Right lobe of liver (tissue), 6 donors: ENCODE measurements around the gene SLC4A9. TPM values are rescaled to one million over a fixed set of nuclear protein-coding genes. Genes with fewer than 3 reads are reported as not detected.
A peak's percentile ranks its signal among the peaks of the same experiment; 100 is the strongest.
"Not testable (repeated sequence)": the region's sequence is repeated elsewhere in the genome, so short reads cannot be mapped to it uniquely, and the experiment has no call there.

ENCODE experiments used
- ATAC-seq, 4 donors: fragments of 200-7000 bp; cut with Tn5 transposase; one replicate each; pipeline ENCODE4 v1.9.1; 2020; ENCODE audit warnings: mild to moderate bottlenecking in 4 of 4, moderate library complexity in 4 of 4
- DNase-seq, 3 donors: peaks; one replicate each; pipeline ENCODE4 v3.0.0-alpha.2; 2020
- H3K27ac ChIP-seq, 3 donors: fragments of 200-600 bp; one replicate each; pipeline ENCODE4 v1.8.0; 2022
- H3K27me3 ChIP-seq, 2 donors: fragments of 200-600 bp; one replicate each; pipeline ENCODE4 v1.8.0; 2022
- H3K36me3 ChIP-seq, 4 donors: fragments of 200-600 bp; sonication (generic) in 1 of 4; one replicate each; pipeline versions ENCODE4 v1.5.1 to v1.8.0; 2017 to 2022; ENCODE audit warnings: control low read depth in 1 of 4
- H3K4me1 ChIP-seq, 4 donors: fragments of 200-600 bp; sonication (generic) in 1 of 4; one replicate each; pipeline versions ENCODE4 v1.5.1 to v1.8.0; 2017 to 2022; ENCODE audit warnings: control low read depth in 1 of 4
- H3K4me3 ChIP-seq, 3 donors: fragments of 200-600 bp; one replicate each; pipeline ENCODE4 v1.8.0; 2022
- H3K9me3 ChIP-seq, 4 donors: fragments of 200-600 bp; sonication (generic) in 1 of 4; one replicate each; pipeline versions ENCODE4 v1.5.1 to v1.8.0; 2017 to 2022; ENCODE audit warnings: control low read depth in 1 of 4
- POLR2A ChIP-seq: fragments of 450-650 bp; IDR thresholded peaks from one replicate; pipeline ENCODE4 v1.6.1; 2017; ENCODE audit warnings: antibody characterized with exemption, mild to moderate bottlenecking
- WGBS: methylation state at CpG from one replicate; pipeline ENCODE4 v1.1.6; 2018; ENCODE audit warnings: low coverage, low lambda C conversion rate; ENCODE audit not compliant: insufficient coverage; ENCODE audit errors: missing lambda C conversion rate; 5-methylcytosine and 5-hydroxymethylcytosine counted together
- intact Hi-C, 2 donors: fragments of 100-400 bp; cut with DNase I; formaldehyde crosslinking; loops; one replicate each; pipeline versions ENCODE4 v1.11.2 to v1.14.1; 2022
- total RNA-seq, 6 experiments: library from RNA; depleted of rRNA in 2 of 6; stranded (reverse); fragments of >200 nt in 2 of 6; fragmentation: NEBNext Ultra II Directional in 3 of 6; extraction: Animal tissue kit (Norgen Biotek cat#: 25700) in 3 of 6; gene quantifications; one replicate each; pipeline versions ENCODE4 v1.1.0 to v1.2.4, GENCODE V29; 2016 to 2023
- TF ChIP-seq, protein P1 (sequence below), 4 donors: fragments of 200-600 bp in 3 of 4; fragments of 450-650 bp in 1 of 4; IDR thresholded peaks; one replicate each; pipeline versions ENCODE4 v1.5.1 to v1.8.0; 2016 to 2022; ENCODE audit warnings: antibody characterized with exemption in 4 of 4, mild to moderate bottlenecking in 2 of 4
- donor health status: DM: no; HTN: yes; CAD: no.
- donor health status: DM: no; HTN: no; CAD: no.
- donor health status: DM: no; HTN: no; CAD: no.
- donor health status: DM: no; HTN: yes; CAD: no.
- donor health status: DM: no; HTN: yes; CAD: no.

The SLC4A9 gene
- total RNA-seq, 6 experiments from 2014 or later, result not detected

DNA sequence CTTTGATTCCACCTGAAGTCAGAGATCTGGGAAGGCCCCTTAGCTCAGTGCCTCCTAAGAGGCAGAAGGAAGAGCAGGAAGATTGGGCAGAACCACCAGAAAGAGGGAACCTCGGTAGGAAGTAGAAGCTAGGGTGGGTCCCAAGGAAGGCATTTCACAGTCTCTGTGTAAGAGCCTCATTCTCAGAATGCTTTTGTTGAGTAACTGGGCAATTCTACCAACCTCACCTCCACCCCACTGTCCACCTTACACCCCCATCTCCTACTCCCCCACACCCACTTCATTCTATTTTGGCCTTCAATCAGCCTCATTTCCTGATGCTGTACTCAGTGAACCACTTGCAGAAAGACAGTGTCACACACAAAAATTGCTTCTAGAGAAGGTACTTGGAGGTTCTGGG, 17.1 kb upstream of the SLC4A9 start:
- WGBS, result 60% methylated on average over 1 of the region's 1 CpG
- H3K4me3 ChIP-seq, result no peak overlapping the region
- intact Hi-C loops, result loop anchor here in 1 of 2 donors (5.0 kb wide), 1 partner anchor 101 kb away; no protein-coding TSS in a partner anchor
- TF ChIP-seq, protein P1, sequence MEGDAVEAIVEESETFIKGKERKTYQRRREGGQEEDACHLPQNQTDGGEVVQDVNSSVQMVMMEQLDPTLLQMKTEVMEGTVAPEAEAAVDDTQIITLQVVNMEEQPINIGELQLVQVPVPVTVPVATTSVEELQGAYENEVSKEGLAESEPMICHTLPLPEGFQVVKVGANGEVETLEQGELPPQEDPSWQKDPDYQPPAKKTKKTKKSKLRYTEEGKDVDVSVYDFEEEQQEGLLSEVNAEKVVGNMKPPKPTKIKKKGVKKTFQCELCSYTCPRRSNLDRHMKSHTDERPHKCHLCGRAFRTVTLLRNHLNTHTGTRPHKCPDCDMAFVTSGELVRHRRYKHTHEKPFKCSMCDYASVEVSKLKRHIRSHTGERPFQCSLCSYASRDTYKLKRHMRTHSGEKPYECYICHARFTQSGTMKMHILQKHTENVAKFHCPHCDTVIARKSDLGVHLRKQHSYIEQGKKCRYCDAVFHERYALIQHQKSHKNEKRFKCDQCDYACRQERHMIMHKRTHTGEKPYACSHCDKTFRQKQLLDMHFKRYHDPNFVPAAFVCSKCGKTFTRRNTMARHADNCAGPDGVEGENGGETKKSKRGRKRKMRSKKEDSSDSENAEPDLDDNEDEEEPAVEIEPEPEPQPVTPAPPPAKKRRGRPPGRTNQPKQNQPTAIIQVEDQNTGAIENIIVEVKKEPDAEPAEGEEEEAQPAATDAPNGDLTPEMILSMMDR (IDR thresholded peaks at IDR 0.05), result no peak
- TF ChIP-seq POLR2A, result no peak
- ATAC-seq, result no peak
- no peak for DNase-seq
- H3K36me3 ChIP-seq, result no peaks in the 10 kb centered on the region
- H3K9me3 ChIP-seq, result no peaks in the 10 kb centered on the region
- H3K4me1 ChIP-seq, result peaks cover 0 to 22% (median 5%) of the 10 kb centered on the region in 4 donors
- no peak overlapping the region for H3K27ac ChIP-seq
- H3K27me3 ChIP-seq, result no peaks in the 10 kb centered on the region

DNA sequence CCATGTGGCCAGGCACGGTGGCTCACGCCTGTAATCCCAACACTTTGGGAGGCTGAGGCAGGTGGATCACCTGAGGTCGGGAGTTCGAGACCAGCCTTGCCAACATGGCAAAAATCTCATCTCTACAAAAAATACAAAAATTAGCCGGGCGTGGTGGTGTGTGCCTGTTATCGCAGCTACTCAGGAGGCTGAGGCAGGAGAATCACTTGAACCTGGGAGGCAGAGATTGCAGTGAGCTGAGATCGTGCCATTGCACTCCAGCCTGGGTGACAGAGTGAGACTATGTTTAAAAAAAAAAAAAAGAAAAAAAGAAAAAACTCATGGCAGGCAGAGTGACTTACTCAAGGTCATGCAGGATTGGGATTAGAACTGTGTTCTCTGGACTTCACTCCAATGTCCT, 16.1 kb upstream of the SLC4A9 start:
- DNase-seq, H3K9me3 ChIP-seq, H3K27ac ChIP-seq, H3K27me3 ChIP-seq, H3K36me3 ChIP-seq, H3K4me3 ChIP-seq, ATAC-seq: not testable (repeated sequence)
- H3K4me1 ChIP-seq, result peaks cover 0 to 18% (median 5%) of the 10 kb centered on the region in 4 donors
- WGBS, result no CpG with 5 or more reads among the region's 8 CpGs
- intact Hi-C loops, result loop anchor here in 1 of 2 donors (5.0 kb wide), 1 partner anchor 102 kb away; no protein-coding TSS in a partner anchor

DNA sequence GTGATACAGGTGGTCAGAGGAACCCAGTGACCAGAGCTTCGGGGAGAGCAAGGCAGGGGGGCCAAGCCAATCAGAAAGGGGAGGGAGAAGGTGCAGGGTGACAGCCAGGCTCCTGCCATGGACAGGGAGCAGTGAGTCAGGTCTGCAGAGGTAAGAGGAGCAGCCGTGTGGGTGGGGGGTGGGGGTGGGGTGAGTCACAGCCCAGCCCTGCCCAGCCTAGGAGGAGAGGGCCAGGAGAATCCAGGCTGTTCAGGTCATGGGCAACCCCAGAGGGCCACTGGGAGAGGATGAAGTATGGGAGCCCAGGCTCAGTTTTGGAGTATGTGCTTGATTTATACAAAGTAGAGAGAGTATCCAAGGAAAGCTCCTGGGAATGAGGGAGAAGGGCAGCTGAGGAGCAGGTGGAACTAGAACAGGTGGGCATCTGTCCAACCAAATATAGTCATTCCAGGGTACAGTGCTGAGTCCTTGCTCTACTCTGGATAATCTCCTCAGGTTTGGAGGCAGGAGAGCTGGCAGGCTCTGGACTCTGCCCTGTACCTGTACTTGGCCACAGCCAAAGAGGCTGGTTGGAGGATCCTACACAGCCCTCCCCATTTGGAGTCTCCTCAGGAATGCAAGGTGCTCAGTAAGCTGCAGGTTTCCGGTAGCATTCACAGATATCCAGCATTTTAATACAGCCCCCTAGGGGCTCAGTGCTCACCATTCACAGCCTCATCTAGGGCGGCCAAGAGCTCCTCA, 15.1 kb upstream of the SLC4A9 start:
- intact Hi-C loops, result loop anchor here in 1 of 2 donors (5.0 kb wide), 1 partner anchor 103 kb away; no protein-coding TSS in a partner anchor
- H3K27me3 ChIP-seq, result no peaks in the 10 kb centered on the region
- no peak overlapping the region for H3K27ac ChIP-seq
- DNase-seq (no peak), ATAC-seq (peak in 1 of 4 donors; percentile 5)
- H3K4me1 ChIP-seq, result peaks cover 0 to 18% (median 5%) of the 10 kb centered on the region in 4 donors
- no peaks in the 10 kb centered on the region for H3K9me3 ChIP-seq
- H3K4me3 ChIP-seq, result peak overlapping the region in 2 of 3 donors; percentile 70 to 96
- no peaks in the 10 kb centered on the region for H3K36me3 ChIP-seq
- WGBS, result 49% methylated on average over 2 of the region's 4 CpGs
- no peak for TF ChIP-seq POLR2A
- TF ChIP-seq, protein P1 (IDR thresholded peaks at IDR 0.05), result no peak

DNA sequence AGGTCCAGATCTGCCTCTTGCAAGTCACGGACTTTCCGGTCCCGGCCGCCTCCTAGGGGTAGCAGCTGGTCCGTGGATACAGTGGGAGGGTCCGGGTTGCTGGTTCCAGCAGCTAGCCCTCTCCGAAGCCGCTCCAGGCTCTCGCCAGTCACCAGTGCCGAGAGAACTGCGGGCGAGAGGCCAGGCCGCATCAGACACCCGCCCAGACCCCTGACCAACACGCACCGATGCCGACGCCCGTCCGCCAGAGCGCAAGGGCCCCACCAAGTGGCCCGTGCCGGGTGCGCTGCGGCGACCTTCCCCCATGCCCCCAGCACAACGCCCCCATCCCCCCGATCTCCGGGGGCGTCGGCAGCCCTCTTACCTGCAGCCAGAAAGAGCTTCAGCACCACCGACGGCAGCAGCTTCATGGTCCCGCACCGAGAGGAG, 14.1 kb upstream of the SLC4A9 start:
- intact Hi-C loops, result no loop called here
- no peaks in the 10 kb centered on the region for H3K36me3 ChIP-seq
- TF ChIP-seq, protein P1 (IDR thresholded peaks at IDR 0.05), result peak; percentile 6 to 45 (median 37)
- TF ChIP-seq POLR2A, result no peak
- H3K4me1 ChIP-seq, result peaks cover 0 to 18% (median 5%) of the 10 kb centered on the region in 4 donors
- H3K27ac ChIP-seq, result peak overlapping the region; percentile 67 to 75 (median 72)
- peak; percentile 71 to 72 (median 72) for DNase-seq
- no peaks in the 10 kb centered on the region for H3K27me3 ChIP-seq
- H3K4me3 ChIP-seq, result peak overlapping the region; percentile 70 to 96 (median 91)
- 15% methylated on average over 6 of the region's 35 CpGs for WGBS
- no peaks in the 10 kb centered on the region for H3K9me3 ChIP-seq
- ATAC-seq, result peak; percentile 57 to 63 (median 60)
